Thyroid gland (tissue), 4 donors: ENCODE measurements around the gene DPPA5. TPM values are rescaled to one million over a fixed set of nuclear protein-coding genes. Genes with fewer than 3 reads are reported as not detected.
A peak's percentile ranks its signal among the peaks of the same experiment; 100 is the strongest.

Experiments used
- DNase-seq, 2 donors: peaks; one replicate each; pipeline ENCODE4 v3.0.0-alpha.2; 2019
- H3K27ac ChIP-seq, 3 donors: fragments of 200-600 bp; sonication (generic); 1 replicate in 2 of 3; 2 replicates in 1 of 3; pipeline ENCODE4 v1.5.1; 2016 to 2019; ENCODE audit warnings: mild to moderate bottlenecking in 1 of 3, moderate library complexity in 1 of 3
- H3K27me3 ChIP-seq: fragments of 200-600 bp; sonication (generic); one replicate; pipeline ENCODE4 v1.5.1; 2019
- H3K36me3 ChIP-seq, 2 donors: fragments of 200-600 bp; sonication (generic); one replicate each; pipeline ENCODE4 v1.5.1; 2016 to 2019
- H3K4me1 ChIP-seq, 2 donors: fragments of 200-600 bp; sonication (generic); one replicate each; pipeline ENCODE4 v1.5.1; 2017 to 2019
- H3K4me3 ChIP-seq, 3 donors: fragments of 200-600 bp; sonication (generic); replicated peaks in 1 of 3; 1 replicate in 2 of 3; 2 replicates in 1 of 3; pipeline ENCODE4 v1.5.1; 2016; ENCODE audit warnings: mild to moderate bottlenecking in 1 of 3
- H3K9me3 ChIP-seq: fragments of 200-600 bp; sonication (generic); one replicate; pipeline ENCODE4 v1.5.1; 2017
- CTCF ChIP-seq, 6 experiments: fragments of 200-600 bp in 3 of 6; fragments of 450-650 bp in 3 of 6; sonication (generic) in 3 of 6; IDR thresholded peaks; one replicate each; pipeline ENCODE4 v1.5.1; 2016 to 2019; ENCODE audit warnings: antibody characterized with exemption in 6 of 6, mild to moderate bottlenecking in 2 of 6, inconsistent platforms in 1 of 6, moderate library complexity in 1 of 6
- POLR2A ChIP-seq, 2 donors: fragments of 450-650 bp; IDR thresholded peaks; one replicate each; pipeline ENCODE4 v1.6.1; 2017; ENCODE audit warnings: antibody characterized with exemption in 2 of 2, mild to moderate bottlenecking in 2 of 2, moderate library complexity in 1 of 2
- WGBS, 2 donors: methylation state at CpG; one replicate each; pipeline ENCODE4 v1.1.5; 2017; 5-methylcytosine and 5-hydroxymethylcytosine counted together
- intact Hi-C: fragments of 100-400 bp; cut with DNase I; formaldehyde crosslinking; loops from one replicate; pipeline ENCODE4 v1.15.1; 2023
- total RNA-seq, 4 donors: library from RNA; depleted of rRNA; stranded (reverse); fragments of >200 nt; gene quantifications; one replicate each; pipeline ENCODE4 v1.2.3, GENCODE V29; 2016

Gene DPPA5
- not detected for total RNA-seq

GRCh38 chr6:73353636-73354593 is at the start of gene DPPA5:
Gene DPPA5, minus strand, starts transcription at chr6:73354276. Its CDS starts 51 bp downstream, at chr6:73354225.
- Histone ChIP-seq H3K27ac (no peak within 1 kb of the TSS), H3K9me3 (no peaks in the 10 kb centered on the region), H3K27me3 (no peaks in the 10 kb centered on the region), H3K36me3 (no peaks in the 10 kb centered on the region), H3K4me3 (no peak within 1 kb of the TSS), H3K4me1 (no peaks in the 10 kb centered on the region)
- DNase-seq, result no peak
- TF ChIP-seq CTCF (IDR thresholded peaks at IDR 0.05), result no peak
- TF ChIP-seq POLR2A (IDR thresholded peaks at IDR 0.05), result no peak
- intact Hi-C loops, result no loop called here
- WGBS, 2 donors, result 92 to 94% methylated on average over 32 to 40 of the region's 59 CpGs

- Histone ChIP-seq H3K4me1 (no peaks in the 10 kb centered on the region), H3K9me3 (no peaks in the 10 kb centered on the region), H3K27me3 (no peaks in the 10 kb centered on the region), H3K36me3 (no peaks in the 10 kb centered on the region), H3K27ac (no peak overlapping the region), H3K4me3 (no peak overlapping the region)
- DNase-seq, result no peak
- no peak for TF ChIP-seq CTCF (IDR thresholded peaks at IDR 0.05)
- no peak for TF ChIP-seq POLR2A (IDR thresholded peaks at IDR 0.05)
- intact Hi-C loops, result no loop called here
These were observed 46.6 kb upstream of the DPPA5 start for GRCh38 chr6:73400656-73401055.

- WGBS, 2 donors, result 85 to 87% methylated on average over 10 of the region's 10 CpGs
These were observed 41.8 kb upstream of the DPPA5 start for GRCh38 chr6:73395875-73396274.

GRCh38 chr6:73394577-73395354 is 40.7 kb upstream of the DPPA5 start, which contains the start of gene DDX43:
Gene DDX43, plus strand, starts transcription at chr6:73394828. Its CDS starts 78 bp downstream, at chr6:73394906.
- Histone ChIP-seq H3K9me3 (no peaks in the 10 kb centered on the region), H3K27ac (no peak within 1 kb of the TSS), H3K4me3 (no peak within 1 kb of the TSS), H3K4me1 (no peaks in the 10 kb centered on the region), H3K27me3 (no peaks in the 10 kb centered on the region), H3K36me3 (no peaks in the 10 kb centered on the region)
- TF ChIP-seq CTCF (IDR thresholded peaks at IDR 0.05), result no peak
- no peak for TF ChIP-seq POLR2A (IDR thresholded peaks at IDR 0.05)
- 65 to 71% methylated on average over 53 to 54 of the region's 54 CpGs for WGBS, 2 donors
- peak; percentile 57 to 61 for DNase-seq
- intact Hi-C loops, result no loop called here

More at GRCh38 chr6:73395875-73396274, 41.8 kb upstream of the DPPA5 start:
- TF ChIP-seq CTCF (IDR thresholded peaks at IDR 0.05) (no peak), POLR2A (IDR thresholded peaks at IDR 0.05) (no peak)
- Histone ChIP-seq H3K27me3 (no peaks in the 10 kb centered on the region), H3K9me3 (no peaks in the 10 kb centered on the region), H3K4me3 (no peak overlapping the region), H3K4me1 (no peaks in the 10 kb centered on the region), H3K36me3 (no peaks in the 10 kb centered on the region), H3K27ac (no peak overlapping the region)
- no peak for DNase-seq
- intact Hi-C loops, result no loop called here
